ENCODE measurements around the gene UXS1. TPM values are rescaled to one million over a fixed set of nuclear protein-coding genes. Genes with fewer than 3 reads are reported as not detected.

The UXS1 gene
- total and polyA plus RNA-seq, 4 donors: 59.8 to 80.9 (median 79.8) TPM

DNA sequence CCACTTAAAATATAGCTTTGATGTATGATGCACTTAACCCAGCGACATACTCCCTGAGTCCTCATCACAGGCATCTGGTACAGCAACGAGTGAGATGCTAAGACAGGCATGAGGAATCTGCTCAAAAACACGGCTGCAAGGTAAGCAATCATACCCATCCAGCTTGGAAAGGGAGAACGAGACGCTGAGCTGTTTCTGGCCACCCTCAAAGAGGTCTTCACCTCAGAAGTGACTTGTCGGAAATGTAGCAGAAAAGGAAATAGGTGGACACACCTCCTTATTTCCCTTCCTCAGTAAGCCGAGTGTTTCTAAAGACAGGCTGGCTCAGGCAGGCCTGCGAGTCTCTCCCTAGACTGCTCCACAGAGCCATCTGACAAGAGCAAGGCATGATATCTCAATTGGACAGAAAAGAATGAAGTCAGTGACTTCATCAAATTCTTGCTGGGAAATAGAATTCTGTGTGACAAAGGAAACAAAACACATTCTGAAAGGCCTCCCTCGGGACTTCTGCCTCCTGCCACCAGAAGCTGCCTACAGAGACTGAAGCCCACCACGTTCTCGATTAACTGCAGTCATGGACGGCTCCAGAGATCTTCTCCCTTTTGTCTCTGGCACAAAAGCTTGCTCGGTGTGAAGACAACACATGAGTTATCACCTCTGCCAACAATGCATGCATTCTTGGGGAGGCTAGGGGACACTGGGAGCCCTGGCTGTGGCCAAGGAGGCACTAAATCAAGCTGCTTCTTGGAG, 84.3 kb downstream of the UXS1 start:
- no peak overlapping the region for H3K4me3 ChIP-seq (ENCODE audit: low read depth, low read length)
- DNase-seq (ENCODE audit: low read depth in 4 of 6, low spot score in 6 of 6): peak; percentile 35 to 79 (median 45)
- WGBS (ENCODE audit: insufficient coverage): 17% methylated on average over 4 of the region's 13 CpGs
- H3K9me3 ChIP-seq (ENCODE audit: control insufficient read depth, insufficient read depth, low read length): no peaks in the 10 kb centered on the region
- H3K27me3 ChIP-seq (ENCODE audit: control insufficient read depth, insufficient read depth, low read length): no peaks in the 10 kb centered on the region
- peaks cover 44% of the 10 kb centered on the region for H3K36me3 ChIP-seq (ENCODE audit: control insufficient read depth, insufficient read depth, low read length)
- H3K27ac ChIP-seq (ENCODE audit: low read depth, low read length): peak overlapping the region; percentile 80
- peaks cover 41% of the 10 kb centered on the region for H3K4me1 ChIP-seq (ENCODE audit: control insufficient read depth, insufficient read depth, low read length)

DNA sequence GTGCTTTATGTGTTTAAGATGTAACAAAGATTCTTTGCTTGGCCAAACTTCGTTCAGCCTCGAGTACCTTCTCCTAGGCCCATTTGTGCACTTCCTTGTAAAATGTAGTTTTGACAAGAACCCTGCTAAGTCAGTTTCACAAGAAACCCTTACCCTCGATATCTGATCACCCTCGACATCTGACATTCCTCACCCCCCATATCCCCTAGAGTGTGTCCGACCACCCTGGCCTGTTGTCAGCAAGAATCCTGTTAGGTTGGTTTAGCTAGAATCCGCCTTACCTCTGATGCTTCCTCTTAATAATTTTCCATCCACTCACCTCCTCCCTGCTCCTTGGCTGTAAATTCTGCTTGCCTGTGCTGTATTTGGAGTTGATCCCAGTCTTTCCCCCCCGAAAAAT, 85.3 kb downstream of the UXS1 start:
- peaks cover 42% of the 10 kb centered on the region for H3K36me3 ChIP-seq (ENCODE audit: control insufficient read depth, insufficient read depth, low read length)
- peak in 2 of 6 donors; percentile 28 to 47 for DNase-seq (ENCODE audit: low read depth in 4 of 6, low spot score in 6 of 6)
- no peaks in the 10 kb centered on the region for H3K27me3 ChIP-seq (ENCODE audit: control insufficient read depth, insufficient read depth, low read length)
- peak overlapping the region; percentile 41 for H3K27ac ChIP-seq (ENCODE audit: low read depth, low read length)
- WGBS (ENCODE audit: insufficient coverage): 52% methylated on average over 5 of the region's 7 CpGs
- no peak overlapping the region for H3K4me3 ChIP-seq (ENCODE audit: low read depth, low read length)
- no peaks in the 10 kb centered on the region for H3K9me3 ChIP-seq (ENCODE audit: control insufficient read depth, insufficient read depth, low read length)
- H3K4me1 ChIP-seq (ENCODE audit: control insufficient read depth, insufficient read depth, low read length): peaks cover 44% of the 10 kb centered on the region

DNA sequence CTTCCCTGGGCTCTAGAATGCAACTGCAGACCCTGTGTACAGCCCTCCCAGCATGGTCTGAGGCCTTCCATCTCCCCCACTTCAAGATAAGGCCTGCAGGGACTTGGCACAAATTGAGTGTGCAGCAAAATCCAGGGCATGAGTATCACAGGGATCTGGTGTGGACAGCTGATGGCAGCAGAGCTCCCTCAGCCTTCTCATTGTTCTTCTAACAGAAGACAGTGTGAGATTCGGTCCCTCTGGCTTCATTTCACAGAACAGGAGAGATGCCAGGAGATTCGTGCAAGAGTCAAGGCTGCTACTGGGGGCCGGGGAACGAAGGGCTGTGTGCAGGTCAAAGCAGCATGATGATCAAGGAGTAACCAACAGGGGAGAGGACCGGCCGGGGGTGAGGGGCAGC, 85.8 kb downstream of the UXS1 start:
- 27% methylated on average over 6 of the region's 6 CpGs for WGBS (ENCODE audit: insufficient coverage)

DNA sequence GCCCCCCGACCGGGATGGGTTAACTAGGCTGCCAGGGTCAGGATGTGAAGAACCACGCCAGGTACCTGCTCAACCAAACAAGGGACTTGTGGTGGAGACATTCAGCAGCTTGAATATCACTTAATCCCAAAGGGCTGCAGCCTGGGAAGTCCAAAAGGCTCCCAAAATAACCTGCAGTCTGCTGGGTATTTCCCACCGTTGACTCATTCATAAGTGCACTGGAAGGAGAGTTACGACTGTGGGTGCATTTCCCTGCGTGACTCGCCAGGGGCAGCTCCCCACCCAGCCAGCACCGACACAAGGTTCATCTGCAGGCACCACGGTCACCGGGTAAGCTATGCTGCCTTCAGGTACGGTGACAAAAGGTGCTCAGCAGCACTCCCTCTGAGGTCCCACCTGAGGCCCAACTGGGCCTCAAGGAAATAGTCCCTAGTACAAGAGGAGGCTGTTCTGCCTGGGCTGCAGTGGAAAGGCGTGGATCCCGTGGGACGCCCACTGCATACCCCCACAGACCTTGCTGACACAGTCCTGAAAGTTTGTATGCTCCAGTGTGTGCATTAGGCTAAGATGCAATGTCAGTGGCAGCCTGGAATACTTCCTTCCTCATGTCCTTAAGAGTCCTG, 86.5 kb downstream of the UXS1 start:
- H3K9me3 ChIP-seq (ENCODE audit: control insufficient read depth, insufficient read depth, low read length): no peaks in the 10 kb centered on the region
- H3K27ac ChIP-seq (ENCODE audit: low read depth, low read length): peak overlapping the region; percentile 41
- WGBS (ENCODE audit: insufficient coverage): 90% methylated on average over 14 of the region's 14 CpGs
- H3K4me3 ChIP-seq (ENCODE audit: low read depth, low read length): no peak overlapping the region
- H3K36me3 ChIP-seq (ENCODE audit: control insufficient read depth, insufficient read depth, low read length): peaks cover 43% of the 10 kb centered on the region
- no peak for DNase-seq (ENCODE audit: low read depth in 4 of 6, low spot score in 6 of 6)
- H3K27me3 ChIP-seq (ENCODE audit: control insufficient read depth, insufficient read depth, low read length): no peaks in the 10 kb centered on the region
- H3K4me1 ChIP-seq (ENCODE audit: control insufficient read depth, insufficient read depth, low read length): peaks cover 52% of the 10 kb centered on the region

More for the DNA sequence above, 85.8 kb downstream of the UXS1 start:
- H3K27me3 ChIP-seq (ENCODE audit: control insufficient read depth, insufficient read depth, low read length): no peaks in the 10 kb centered on the region
- DNase-seq (ENCODE audit: low read depth in 4 of 6, low spot score in 6 of 6): peak; percentile 51 to 90 (median 64)
- no peak overlapping the region for H3K4me3 ChIP-seq (ENCODE audit: low read depth, low read length)
- peaks cover 39% of the 10 kb centered on the region for H3K36me3 ChIP-seq (ENCODE audit: control insufficient read depth, insufficient read depth, low read length)
- H3K27ac ChIP-seq (ENCODE audit: low read depth, low read length): peak overlapping the region; percentile 41
- H3K9me3 ChIP-seq (ENCODE audit: control insufficient read depth, insufficient read depth, low read length): no peaks in the 10 kb centered on the region
- H3K4me1 ChIP-seq (ENCODE audit: control insufficient read depth, insufficient read depth, low read length): peaks cover 46% of the 10 kb centered on the region

DNA sequence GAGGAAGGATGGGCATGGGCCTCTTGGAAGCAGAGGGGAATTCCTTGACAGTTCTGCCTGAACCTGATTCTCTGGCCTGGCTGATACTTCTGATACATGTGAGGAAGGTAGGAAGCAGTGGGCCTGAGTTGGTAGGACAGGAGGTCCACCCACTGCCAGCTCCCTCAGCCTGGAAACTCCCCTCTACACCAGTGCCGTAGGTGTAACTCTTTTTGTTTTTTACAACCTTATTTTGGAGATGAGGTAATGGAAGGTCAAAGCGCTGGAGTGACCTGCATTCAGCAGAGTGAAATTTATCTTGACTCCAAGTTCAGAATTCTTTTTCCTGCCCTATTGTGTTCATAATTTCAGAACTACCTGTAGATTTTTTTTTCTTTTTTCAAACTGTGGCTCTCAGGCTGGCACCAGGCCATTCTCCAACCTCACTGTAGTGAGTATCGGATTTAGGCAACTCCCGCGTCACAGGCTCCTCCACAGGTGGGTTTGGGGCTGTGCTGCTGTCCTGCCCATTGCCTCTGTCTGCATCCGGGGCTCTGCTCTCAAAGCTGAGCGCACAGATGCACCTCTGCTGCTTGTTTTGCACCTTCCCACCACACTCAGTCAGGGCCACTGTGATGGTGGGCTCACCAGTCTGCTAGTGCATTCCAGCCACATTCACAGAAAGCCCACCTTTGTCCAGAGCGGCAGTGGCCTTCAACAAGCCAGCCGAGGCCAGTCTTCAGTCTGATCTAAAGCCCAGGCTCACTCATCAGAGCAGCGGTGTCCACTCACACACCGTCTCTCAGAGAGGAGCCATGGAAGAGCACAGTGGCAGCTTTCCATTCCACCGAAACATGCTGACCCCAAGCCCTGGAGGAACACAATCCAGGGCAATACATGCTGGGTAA, 87.2 kb downstream of the UXS1 start:
- Histone ChIP-seq H3K4me3 (ENCODE audit: low read depth, low read length) (no peak overlapping the region), H3K36me3 (ENCODE audit: control insufficient read depth, insufficient read depth, low read length) (peaks cover 36% of the 10 kb centered on the region), H3K27ac (ENCODE audit: low read depth, low read length) (no peak overlapping the region), H3K27me3 (ENCODE audit: control insufficient read depth, insufficient read depth, low read length) (no peaks in the 10 kb centered on the region), H3K9me3 (ENCODE audit: control insufficient read depth, insufficient read depth, low read length) (no peaks in the 10 kb centered on the region), H3K4me1 (ENCODE audit: control insufficient read depth, insufficient read depth, low read length) (peaks cover 52% of the 10 kb centered on the region)
- 91% methylated on average over 10 of the region's 12 CpGs for WGBS (ENCODE audit: insufficient coverage)
- DNase-seq (ENCODE audit: low read depth in 4 of 6, low spot score in 6 of 6): no peak

DNA sequence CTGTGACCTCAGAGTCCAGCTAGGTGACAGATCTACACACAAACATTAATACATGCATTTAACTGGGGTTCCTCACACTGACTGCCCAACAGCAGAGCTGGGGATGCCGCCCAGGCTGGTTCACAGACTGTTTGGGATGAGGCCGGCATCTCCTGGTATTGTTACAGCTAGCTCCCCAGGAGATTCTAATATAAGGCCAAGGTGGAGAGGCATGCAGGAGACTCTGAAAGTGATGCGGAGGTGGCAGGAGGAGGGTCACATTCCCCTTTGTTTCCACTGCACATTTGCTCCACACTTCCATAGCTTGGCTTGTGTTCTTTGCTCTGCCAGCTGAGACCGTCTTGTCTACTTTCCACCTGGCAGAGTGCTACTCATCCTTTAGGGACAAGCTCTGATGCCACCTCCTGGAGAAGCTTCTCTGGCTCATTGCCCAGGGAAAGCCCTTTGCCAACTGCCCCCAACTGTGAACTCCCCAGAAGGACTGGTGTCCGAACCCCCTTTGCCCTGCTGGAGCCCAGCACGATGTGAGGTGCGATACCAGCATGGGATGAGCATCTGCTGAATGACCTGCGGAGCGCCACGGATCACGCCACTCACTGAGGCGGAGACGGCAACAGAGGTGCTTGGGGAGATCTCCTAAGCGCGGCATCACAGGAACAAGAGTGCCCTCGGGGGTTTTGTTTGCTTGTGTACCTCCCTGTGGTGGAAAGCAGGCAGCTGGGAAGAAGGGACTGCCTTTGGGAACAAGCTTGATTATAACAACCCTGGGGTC, 88.8 kb downstream of the UXS1 start:
- no peak overlapping the region for H3K4me3 ChIP-seq (ENCODE audit: low read depth, low read length)
- H3K27me3 ChIP-seq (ENCODE audit: control insufficient read depth, insufficient read depth, low read length): no peaks in the 10 kb centered on the region
- DNase-seq (ENCODE audit: low read depth in 4 of 6, low spot score in 6 of 6): peak in 2 of 6 donors; percentile 29 to 30
- peaks cover 30% of the 10 kb centered on the region for H3K36me3 ChIP-seq (ENCODE audit: control insufficient read depth, insufficient read depth, low read length)
- H3K4me1 ChIP-seq (ENCODE audit: control insufficient read depth, insufficient read depth, low read length): peaks cover 46% of the 10 kb centered on the region
- WGBS (ENCODE audit: insufficient coverage): 62% methylated on average over 15 of the region's 16 CpGs
- H3K27ac ChIP-seq (ENCODE audit: low read depth, low read length): peak overlapping the region; percentile 18
- no peaks in the 10 kb centered on the region for H3K9me3 ChIP-seq (ENCODE audit: control insufficient read depth, insufficient read depth, low read length)

DNA sequence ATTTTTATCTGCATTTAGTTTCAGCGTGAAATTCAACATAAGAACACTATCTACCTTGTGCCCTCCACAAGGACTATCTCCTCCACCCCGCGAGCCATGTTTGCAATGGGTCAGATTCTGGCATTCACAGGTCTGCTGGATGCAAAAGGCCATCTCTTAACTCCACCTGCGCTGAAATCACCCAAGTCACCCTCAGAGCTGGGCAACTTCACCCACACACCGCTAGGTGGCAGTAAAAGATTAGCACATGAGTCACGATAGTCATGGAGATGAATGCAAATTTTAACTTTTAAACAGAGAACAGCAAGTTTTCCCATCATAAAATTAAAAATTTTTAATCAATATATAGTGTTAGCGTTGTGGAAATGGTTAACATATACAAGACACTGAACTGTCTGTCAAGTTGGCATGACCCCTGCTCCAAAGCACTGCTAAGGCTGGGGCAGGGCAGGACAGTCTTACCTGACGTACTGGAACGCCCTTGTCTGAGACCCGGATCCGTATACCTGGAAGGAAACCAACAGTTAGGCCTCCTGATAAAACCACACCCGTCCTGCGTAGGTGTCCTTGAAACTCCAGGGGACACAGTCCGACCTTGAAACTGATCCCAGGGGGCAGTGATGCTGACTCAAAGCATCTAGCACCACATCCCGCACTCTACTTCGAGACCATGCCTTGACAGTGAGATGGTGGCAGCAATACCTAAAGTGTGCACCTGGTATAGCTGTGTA, 89.6 kb downstream of the UXS1 start:
- H3K27ac ChIP-seq (ENCODE audit: low read depth, low read length): peak overlapping the region; percentile 18
- 70% methylated on average over 11 of the region's 16 CpGs for WGBS (ENCODE audit: insufficient coverage)
- DNase-seq (ENCODE audit: low read depth in 4 of 6, low spot score in 6 of 6): peak in 4 of 6 donors; percentile 36 to 91 (median 72)
- no peak overlapping the region for H3K4me3 ChIP-seq (ENCODE audit: low read depth, low read length)
- H3K9me3 ChIP-seq (ENCODE audit: control insufficient read depth, insufficient read depth, low read length): no peaks in the 10 kb centered on the region
- peaks cover 37% of the 10 kb centered on the region for H3K4me1 ChIP-seq (ENCODE audit: control insufficient read depth, insufficient read depth, low read length)
- no peaks in the 10 kb centered on the region for H3K27me3 ChIP-seq (ENCODE audit: control insufficient read depth, insufficient read depth, low read length)
- H3K36me3 ChIP-seq (ENCODE audit: control insufficient read depth, insufficient read depth, low read length): peaks cover 33% of the 10 kb centered on the region

DNA sequence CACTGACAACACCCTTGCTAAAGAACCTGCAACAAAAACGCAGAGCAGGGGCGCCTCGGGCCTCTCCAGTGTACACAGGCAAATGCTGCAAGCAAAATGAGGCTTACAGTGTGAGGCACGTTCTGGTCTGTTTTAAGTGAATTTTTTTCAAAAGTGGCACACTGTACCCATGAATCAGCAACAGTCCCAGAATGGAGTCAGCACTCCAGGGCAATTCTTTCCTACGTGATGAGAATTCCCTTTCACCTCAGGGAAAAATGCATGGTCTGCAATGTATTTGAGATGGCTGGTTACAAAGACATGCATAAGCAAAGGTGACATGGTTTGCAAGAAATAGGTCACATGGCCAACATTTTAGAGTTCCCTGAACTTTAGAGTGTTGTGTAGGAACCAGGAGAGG, 94.4 kb downstream of the UXS1 start:
- no peak for DNase-seq (ENCODE audit: low read depth in 4 of 6, low spot score in 6 of 6)
- no peaks in the 10 kb centered on the region for H3K27me3 ChIP-seq (ENCODE audit: control insufficient read depth, insufficient read depth, low read length)
- no peak overlapping the region for H3K4me3 ChIP-seq (ENCODE audit: low read depth, low read length)
- no peaks in the 10 kb centered on the region for H3K9me3 ChIP-seq (ENCODE audit: control insufficient read depth, insufficient read depth, low read length)
- no peak overlapping the region for H3K27ac ChIP-seq (ENCODE audit: low read depth, low read length)
- peaks cover 13% of the 10 kb centered on the region for H3K4me1 ChIP-seq (ENCODE audit: control insufficient read depth, insufficient read depth, low read length)
- peaks cover 41% of the 10 kb centered on the region for H3K36me3 ChIP-seq (ENCODE audit: control insufficient read depth, insufficient read depth, low read length)
- WGBS (ENCODE audit: insufficient coverage): 96% methylated on average over 4 of the region's 5 CpGs
